GM12878 (cell line): Measurements from ENCODE around the gene MED13L. TPM values are rescaled to one million over a fixed set of nuclear protein-coding genes. Genes with fewer than 3 reads are reported as not detected.

Source experiments
- ATAC-seq: fragments of 200-7000 bp; cut with Tn5 transposase; 3 replicates; pipeline ENCODE4 v1.9.1; 2020; ENCODE audit warnings: mild to moderate bottlenecking, moderate library complexity
- BruUV-seq: library from RNA; stranded (reverse); fragments of 400-500 nt; replicated peaks from 2 replicates; lab custom pipeline; 2021; lab: Mats Ljungman, UMichigan
- CTCF ChIA-PET: fragments of 300-600 bp; sonication (Branson Sonifier 250); formaldehyde crosslinking; extraction: SDS; loops from one replicate; lab custom pipeline; 2021; ENCODE audit warnings: inconsistent platforms; lab: Yijun Ruan, JAX
- POLR2A ChIA-PET: fragments of 350-600 bp; formaldehyde crosslinking; extraction: SDS; loops from one replicate; lab custom pipeline; 2021; ENCODE audit warnings: inconsistent platforms; lab: Charles Lee
- RAD21 ChIA-PET: fragments of 300-600 bp; sonication (Branson Sonifier 250); formaldehyde crosslinking; loops from one replicate; lab custom pipeline; 2023; ENCODE audit warnings: antibody characterized with exemption; ENCODE audit not compliant: unreplicated experiment; lab: Charles Lee
- SMC1A ChIA-PET: fragments of 300-600 bp; sonication (Branson Sonifier 250); formaldehyde crosslinking; loops from one replicate; lab custom pipeline; 2023; ENCODE audit not compliant: unreplicated experiment, uncharacterized antibody; lab: Charles Lee
- DNase-seq: peaks from one replicate; pipeline ENCODE4 v3.0.0-alpha.2; 2011; ENCODE audit warnings: low read depth, low spot score
- FAIRE-seq: peaks from 3 replicates; lab custom pipeline; 2011; peaks lifted over from hg19 to GRCh38; lab: Jason Lieb, UNC
- H2AFZ ChIP-seq: 2 replicates; pipeline ENCODE4 v1.6.0; 2011; ENCODE audit warnings: low read depth, low read length, control low read depth; ENCODE audit not compliant: control insufficient read depth
- H3K27ac ChIP-seq: 2 replicates; pipeline ENCODE4 v1.5.1; 2011; ENCODE audit warnings: control low read depth; ENCODE audit not compliant: control insufficient read depth, insufficient read depth
- H3K27me3 ChIP-seq, 2 experiments: replicated peaks in 1 of 2; 2 replicates each; pipeline versions ENCODE4 v1.6.0 to v1.6.1; 2011; ENCODE audit warnings: low read length in 1 of 2; ENCODE audit not compliant: control insufficient read depth in 2 of 2, insufficient read depth in 2 of 2
- H3K36me3 ChIP-seq, 2 experiments: 2 replicates each; pipeline ENCODE4 v1.5.1; 2011; ENCODE audit warnings: low read length in 1 of 2; ENCODE audit not compliant: control insufficient read depth in 2 of 2, insufficient read depth in 2 of 2
- H3K4me1 ChIP-seq: 2 replicates; pipeline ENCODE4 v1.6.1; 2011; ENCODE audit warnings: mild to moderate bottlenecking, low read length, moderate library complexity, mixed read lengths; ENCODE audit not compliant: control insufficient read depth, insufficient read depth
- H3K4me2 ChIP-seq: 2 replicates; pipeline ENCODE4 v1.6.0; 2011; ENCODE audit warnings: control low read depth; ENCODE audit not compliant: control insufficient read depth, insufficient read depth
- H3K4me3 ChIP-seq: fragments of 200-600 bp; sonication (generic); 2 replicates; pipeline ENCODE4 v1.5.1; 2016
- H3K79me2 ChIP-seq: 2 replicates; pipeline ENCODE4 v1.6.0; 2011; ENCODE audit warnings: low read length; ENCODE audit not compliant: control insufficient read depth, insufficient read depth
- H3K9ac ChIP-seq: 2 replicates; pipeline ENCODE4 v1.8.0; 2011; ENCODE audit warnings: low read length, control low read depth, mixed read lengths; ENCODE audit not compliant: control insufficient read depth, insufficient read depth
- H3K9me3 ChIP-seq: replicated peaks from 3 replicates; pipeline ENCODE4 v1.5.1; 2011; ENCODE audit warnings: mild to moderate bottlenecking, low read length; ENCODE audit not compliant: control insufficient read depth, insufficient read depth
- H4K20me1 ChIP-seq: 2 replicates; pipeline ENCODE4 v1.6.0; 2011; ENCODE audit not compliant: control insufficient read depth, insufficient read depth
- NR2F1 ChIP-seq: fragments of 450-650 bp; conservative IDR thresholded peaks from 2 replicates; pipeline ENCODE4 v1.6.1; 2017; ENCODE audit warnings: mild to moderate bottlenecking
- STAT1 ChIP-seq: fragments of 450-650 bp; conservative IDR thresholded peaks from 2 replicates; pipeline ENCODE4 v1.6.1; 2014; ENCODE audit warnings: antibody characterized with exemption, mild to moderate bottlenecking
- TCF7 ChIP-seq: IDR thresholded peaks from 2 replicates; pipeline ENCODE4 v1.6.1; 2014; ENCODE audit warnings: antibody characterized with exemption, borderline replicate concordance
- WRNIP1 ChIP-seq: IDR thresholded peaks from 2 replicates; pipeline ENCODE4 v1.6.1; 2011; ENCODE audit warnings: low read depth, low read length, improper control_type of control experiment, borderline replicate concordance
- ZNF687 ChIP-seq: fragments of 450-650 bp; IDR thresholded peaks from 2 replicates; pipeline ENCODE4 v1.6.1; 2017; ENCODE audit warnings: mild to moderate bottlenecking, moderate library complexity
- WGBS: methylation state at CpG from one replicate; pipeline ENCODE4 v1.1.6; 2016; ENCODE audit warnings: low lambda C conversion rate; ENCODE audit not compliant: insufficient replicate concordance, insufficient coverage; ENCODE audit errors: missing lambda C conversion rate; 5-methylcytosine and 5-hydroxymethylcytosine counted together
- in situ Hi-C: fragments of 300-500 bp; cut with MboI; formaldehyde crosslinking; loops from 9 replicates; pipeline ENCODE4 v1.14.3; 2018; ENCODE audit warnings: mixed read lengths
- intact Hi-C: fragments of 100-400 bp; cut with micrococcal nuclease; formaldehyde crosslinking; loops from one replicate; pipeline ENCODE4 v1.14.2; 2022; ENCODE audit not compliant: unreplicated experiment
- polyA plus RNA-seq, 11 experiments: library from polyadenylated mRNA; depleted of rRNA in 4 of 11; unstranded in 6 of 11; stranded (reverse) in 5 of 11; fragments of >200 nt; fragmentation: Nextera tagmentation in 4 of 11; fragmentation: Illumina TruSeq in 1 of 11; extraction: Ambion mirVana in 4 of 11; extraction: Trizol in 1 of 11; gene quantifications; 1 replicate in 1 of 11; 2 replicates in 10 of 11; pipeline versions ENCODE4 v1.2.1 to v1.2.3, GENCODE V29; 2011 to 2016; ENCODE audit warnings: inconsistent platforms in 2 of 11, missing spikeins in 2 of 11, low read depth in 1 of 11
- total RNA-seq, 4 experiments: library from RNA; depleted of rRNA in 3 of 4; stranded (reverse); fragments of >200 nt in 3 of 4; fragmentation: Illumina TruSeq in 1 of 4; extraction: Trizol in 1 of 4; gene quantifications; 2 replicates each; pipeline versions ENCODE4 v1.2.1 to v1.2.3, GENCODE V29; 2013 to 2021

Gene MED13L
- total and polyA plus RNA-seq, 10 of the 15 experiments (the other 5 are each of a cell fraction or from before 2014, with no cell fraction given): 3.7 to 30.1 (median 9.1) TPM

- Histone ChIP-seq H3K79me2 (no peaks in the 10 kb centered on the region), H3K4me3 (no peak overlapping the region), H3K9ac (no peak overlapping the region), H4K20me1 (no peaks in the 10 kb centered on the region), H3K27me3 (no peaks in the 10 kb centered on the region), H3K4me2 (no peak overlapping the region; the same call in 1 of the 2 replicates), H3K27ac (no peak overlapping the region), H3K9me3 (no peaks in the 10 kb centered on the region), H2AFZ (no peak overlapping the region; the same call in 1 of the 2 replicates), H3K36me3 (no peaks in the 10 kb centered on the region), H3K4me1 (peaks cover 4% of the 10 kb centered on the region; the same call in 1 of the 2 replicates)
- no peak for DNase-seq
- ChIA-PET SMC1A (no interaction called here), POLR2A (no interaction called here), CTCF (no interaction called here), RAD21 (no interaction called here)
- ATAC-seq: peak; percentile 39; the same call in 1 of the 3 replicates
- in situ Hi-C loops: no loop called here
- 97% methylated on average over 2 of the region's 2 CpGs for WGBS
- TF ChIP-seq NR2F1: no peak
- no peak for TF ChIP-seq WRNIP1
- TF ChIP-seq TCF7: no peak
- TF ChIP-seq ZNF687: no peak
- TF ChIP-seq STAT1: no peak
- no TSS peak for BruUV-seq
- intact Hi-C loops: no loop called here
- no peak for FAIRE-seq
Observed at GRCh38 chr12:116101991-116102390, 175.5 kb downstream of the MED13L start.
